GM12892 (cell line): ENCODE data around the gene KCNMA1.

Experiments used
- DNase-seq: peaks from one replicate; pipeline ENCODE4 v3.0.0; 2011; ENCODE audit not compliant: insufficient read length
- FAIRE-seq: peaks from 2 replicates; lab custom pipeline; 2011; peaks lifted over from hg19 to GRCh38; lab: Jason Lieb, UNC
- POLR2A ChIP-seq: IDR thresholded peaks from 2 replicates; pipeline ENCODE4 v1.6.1; 2011; ENCODE audit warnings: low read depth, low read length, control low read depth
- POLR2AphosphoS5 ChIP-seq: IDR thresholded peaks from 2 replicates; pipeline ENCODE4 v1.6.1; 2011; ENCODE audit warnings: low read depth, low read length, control low read depth
- TAF1 ChIP-seq: IDR thresholded peaks from 2 replicates; pipeline ENCODE4 v1.6.1; 2011; ENCODE audit warnings: low read depth, mild to moderate bottlenecking, control low read depth, low read length, borderline replicate concordance

The KCNMA1 gene

GRCh38 chr10:77490534-77491314 lies 146.9 kb downstream of the KCNMA1 start:
- DNase-seq: no peak
- TF ChIP-seq TAF1: no peak
- TF ChIP-seq POLR2A: no peak
- TF ChIP-seq POLR2AphosphoS5: no peak
- peak; percentile 67 for FAIRE-seq

GRCh38 chr10:77486517-77486916 lies 151.1 kb downstream of the KCNMA1 start:
- DNase-seq: no peak
- no peak for TF ChIP-seq POLR2AphosphoS5
- no peak for TF ChIP-seq POLR2A
- TF ChIP-seq TAF1: no peak
- FAIRE-seq: no peak

GRCh38 chr10:77485847-77486246 lies 151.8 kb downstream of the KCNMA1 start:
- FAIRE-seq (no peak), DNase-seq (no peak)
- TF ChIP-seq POLR2AphosphoS5 (no peak), TAF1 (no peak), POLR2A (no peak)

- TF ChIP-seq TAF1 (no peak), POLR2A (no peak), POLR2AphosphoS5 (no peak)
- DNase-seq: no peak
- no peak for FAIRE-seq
These were observed 155.5 kb downstream of the KCNMA1 start for GRCh38 chr10:77482072-77482471.

DNA sequence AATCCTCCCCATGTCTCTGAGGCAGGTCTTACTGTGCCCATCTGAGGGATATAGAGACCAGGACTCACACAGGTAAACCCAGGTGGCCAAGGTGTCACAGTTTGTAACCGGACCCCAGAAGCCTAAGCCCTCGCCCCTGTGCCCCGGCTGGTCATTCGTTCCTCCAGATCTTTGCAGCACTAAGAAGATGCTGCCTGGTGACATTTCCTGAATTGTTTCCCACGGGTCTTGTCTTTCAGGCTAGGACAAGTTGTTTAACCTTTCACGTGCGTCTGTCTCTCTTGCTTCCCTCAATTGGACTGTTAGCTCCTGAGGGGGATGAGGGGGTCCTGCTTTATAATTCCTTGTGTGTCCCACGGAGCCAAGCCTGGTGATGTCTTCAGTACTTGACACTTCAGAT lies 158.0 kb downstream of the KCNMA1 start:
- DNase-seq: no peak
- TF ChIP-seq TAF1 (no peak), POLR2A (no peak), POLR2AphosphoS5 (no peak)
- no peak for FAIRE-seq

DNA sequence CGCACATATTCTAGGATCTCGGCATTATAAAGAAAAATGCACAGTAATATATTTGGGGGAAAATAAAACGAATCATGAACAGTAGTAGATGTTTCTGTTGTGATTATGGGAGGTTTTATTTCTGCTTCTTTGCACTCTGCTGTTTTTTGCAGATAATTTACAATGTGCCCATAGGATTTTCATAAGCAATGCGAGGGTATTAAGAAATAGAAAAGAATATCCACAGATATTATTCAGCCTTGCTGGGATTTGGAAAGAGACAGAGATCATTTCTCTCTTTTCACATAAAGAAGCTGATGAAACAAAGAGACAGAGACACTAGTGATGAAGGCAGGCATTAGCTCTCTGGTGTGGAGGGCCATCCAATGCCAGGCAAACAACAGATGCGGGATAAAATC lies 158.6 kb downstream of the KCNMA1 start:
- FAIRE-seq (no peak), DNase-seq (no peak)
- TF ChIP-seq POLR2AphosphoS5: no peak
- TF ChIP-seq TAF1: no peak
- no peak for TF ChIP-seq POLR2A

GRCh38 chr10:77478247-77478961 lies 159.2 kb downstream of the KCNMA1 start:
- FAIRE-seq: no peak
- no peak for DNase-seq
- no peak for TF ChIP-seq POLR2A
- TF ChIP-seq POLR2AphosphoS5: no peak
- TF ChIP-seq TAF1: no peak

DNA sequence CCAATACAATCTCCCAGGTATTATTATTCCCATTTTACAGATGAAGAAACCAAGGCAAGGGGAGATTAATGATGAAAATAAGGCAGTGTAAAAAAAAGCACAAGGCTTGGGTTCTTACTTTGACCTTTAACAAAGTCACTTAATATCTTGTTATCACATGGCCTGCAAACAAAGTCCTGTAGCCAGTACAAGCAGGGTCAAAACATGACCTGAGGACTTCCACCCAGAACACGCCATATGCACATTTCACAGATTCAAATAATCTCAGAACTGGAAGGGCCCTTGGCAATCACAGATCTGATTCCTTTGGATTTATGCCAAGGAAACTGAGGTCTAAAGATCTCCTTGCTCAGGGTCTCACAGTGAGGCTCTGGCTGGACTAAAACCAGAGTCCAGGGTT lies 162.1 kb downstream of the KCNMA1 start:
- TF ChIP-seq TAF1 (no peak), POLR2A (no peak), POLR2AphosphoS5 (no peak)
- DNase-seq: no peak
- no peak for FAIRE-seq

- FAIRE-seq (no peak), DNase-seq (no peak)
- no peak for TF ChIP-seq POLR2AphosphoS5
- TF ChIP-seq POLR2A: no peak
- no peak for TF ChIP-seq TAF1
These were observed 162.7 kb downstream of the KCNMA1 start for GRCh38 chr10:77474939-77475338.

DNA sequence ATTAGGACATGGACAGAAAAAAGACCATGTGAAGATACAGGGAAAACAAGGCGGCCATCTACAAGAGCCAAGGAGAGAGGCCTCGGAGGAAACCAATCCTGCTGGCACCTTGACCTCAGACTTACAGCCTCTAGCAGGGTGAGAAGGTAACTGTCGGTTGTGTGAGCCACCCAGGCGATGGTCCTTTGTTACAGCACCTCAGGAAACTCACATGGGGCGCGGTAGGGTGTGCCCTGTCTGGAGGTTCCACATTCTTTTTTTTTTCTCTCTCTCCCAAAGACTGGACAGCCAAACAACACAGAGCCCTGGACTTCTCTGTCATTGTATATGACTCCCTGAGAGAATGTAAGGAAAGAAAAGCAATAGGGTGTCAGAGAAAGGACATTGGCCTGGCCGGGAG lies 163.2 kb downstream of the KCNMA1 start:
- FAIRE-seq (no peak), DNase-seq (no peak)
- no peak for TF ChIP-seq TAF1
- no peak for TF ChIP-seq POLR2AphosphoS5
- no peak for TF ChIP-seq POLR2A

GRCh38 chr10:77472146-77472545 lies 165.5 kb downstream of the KCNMA1 start:
- FAIRE-seq (no peak), DNase-seq (no peak)
- TF ChIP-seq TAF1: no peak
- TF ChIP-seq POLR2A: no peak
- no peak for TF ChIP-seq POLR2AphosphoS5
